C4-2B (cell line): ENCODE measurements around the gene SETD2.

Experiments
- H3K27ac ChIP-seq: fragments of 450-650 bp; 2 replicates; pipeline ENCODE4 v1.5.1; 2017
- ZFX ChIP-seq: fragments of 450-650 bp; IDR thresholded peaks from 2 replicates; pipeline ENCODE4 v1.6.1; 2017
- TF ChIP-seq, protein P1 (sequence below): fragments of 450-650 bp; conservative IDR thresholded peaks from 2 replicates; pipeline ENCODE4 v1.5.1; 2017; ENCODE audit warnings: mild to moderate bottlenecking

The SETD2 gene

GRCh38 chr3:47159820-47160219 lies 4.1 kb downstream of the SETD2 start:
- TF ChIP-seq ZFX = no peak
- TF ChIP-seq, protein P1, sequence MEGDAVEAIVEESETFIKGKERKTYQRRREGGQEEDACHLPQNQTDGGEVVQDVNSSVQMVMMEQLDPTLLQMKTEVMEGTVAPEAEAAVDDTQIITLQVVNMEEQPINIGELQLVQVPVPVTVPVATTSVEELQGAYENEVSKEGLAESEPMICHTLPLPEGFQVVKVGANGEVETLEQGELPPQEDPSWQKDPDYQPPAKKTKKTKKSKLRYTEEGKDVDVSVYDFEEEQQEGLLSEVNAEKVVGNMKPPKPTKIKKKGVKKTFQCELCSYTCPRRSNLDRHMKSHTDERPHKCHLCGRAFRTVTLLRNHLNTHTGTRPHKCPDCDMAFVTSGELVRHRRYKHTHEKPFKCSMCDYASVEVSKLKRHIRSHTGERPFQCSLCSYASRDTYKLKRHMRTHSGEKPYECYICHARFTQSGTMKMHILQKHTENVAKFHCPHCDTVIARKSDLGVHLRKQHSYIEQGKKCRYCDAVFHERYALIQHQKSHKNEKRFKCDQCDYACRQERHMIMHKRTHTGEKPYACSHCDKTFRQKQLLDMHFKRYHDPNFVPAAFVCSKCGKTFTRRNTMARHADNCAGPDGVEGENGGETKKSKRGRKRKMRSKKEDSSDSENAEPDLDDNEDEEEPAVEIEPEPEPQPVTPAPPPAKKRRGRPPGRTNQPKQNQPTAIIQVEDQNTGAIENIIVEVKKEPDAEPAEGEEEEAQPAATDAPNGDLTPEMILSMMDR = no peak
- H3K27ac ChIP-seq = no peak overlapping the region

GRCh38 chr3:47158208-47158607 lies 5.7 kb downstream of the SETD2 start:
- TF ChIP-seq, protein P1 = no peak
- no peak for TF ChIP-seq ZFX
- H3K27ac ChIP-seq = no peak overlapping the region

GRCh38 chr3:47156396-47156795 lies 7.5 kb downstream of the SETD2 start:
- no peak overlapping the region for H3K27ac ChIP-seq
- TF ChIP-seq, protein P1 = no peak
- TF ChIP-seq ZFX = no peak

GRCh38 chr3:47152578-47152977 lies 11.3 kb downstream of the SETD2 start:
- no peak overlapping the region for H3K27ac ChIP-seq

GRCh38 chr3:47151836-47152235 lies 12.1 kb downstream of the SETD2 start:
- no peak for TF ChIP-seq ZFX
- TF ChIP-seq, protein P1 = no peak
- no peak overlapping the region for H3K27ac ChIP-seq

More at GRCh38 chr3:47152578-47152977, 11.3 kb downstream of the SETD2 start:
- TF ChIP-seq ZFX = no peak
- TF ChIP-seq, protein P1 = no peak

- H3K27ac ChIP-seq = no peak overlapping the region
- no peak for TF ChIP-seq ZFX
- TF ChIP-seq, protein P1 = no peak
Measured at GRCh38 chr3:47149339-47149933, 14.5 kb downstream of the SETD2 start.

- H3K27ac ChIP-seq = no peak overlapping the region
- TF ChIP-seq, protein P1 = no peak
- TF ChIP-seq ZFX = no peak
Measured at GRCh38 chr3:47145272-47145671, 18.6 kb downstream of the SETD2 start.
